Rectal smooth muscle tissue (tissue), 1 donor: ENCODE data around the gene RAB5A.
"Not testable (repeated sequence)": the region's sequence is repeated elsewhere in the genome, so short reads cannot be mapped to it uniquely, and the experiment has no call there.

Experiments
- H3K27ac ChIP-seq: one replicate; pipeline ENCODE4 v1.7.0; 2013; ENCODE audit warnings: low read depth, low read length, inconsistent platforms
- H3K27me3 ChIP-seq: one replicate; pipeline ENCODE4 v1.7.0; 2013; ENCODE audit warnings: low read length; ENCODE audit not compliant: control insufficient read depth, insufficient read depth
- H3K36me3 ChIP-seq: one replicate; pipeline ENCODE4 v1.7.0; 2013; ENCODE audit warnings: low read length; ENCODE audit not compliant: control insufficient read depth, insufficient read depth
- H3K4me1 ChIP-seq: one replicate; pipeline ENCODE4 v1.7.0; 2013; ENCODE audit warnings: low read length; ENCODE audit not compliant: control insufficient read depth, insufficient read depth
- H3K4me3 ChIP-seq: one replicate; pipeline ENCODE4 v1.7.0; 2013; ENCODE audit warnings: low read length
- H3K9ac ChIP-seq: one replicate; pipeline ENCODE4 v1.7.0; 2013; ENCODE audit warnings: low read length

The RAB5A gene

GRCh38 chr3:19957354-19957753 lies 10.5 kb downstream of the RAB5A start:
- H3K27me3 ChIP-seq, H3K4me1 ChIP-seq, H3K9ac ChIP-seq, H3K4me3 ChIP-seq, H3K27ac ChIP-seq, H3K36me3 ChIP-seq: not testable (repeated sequence)

DNA sequence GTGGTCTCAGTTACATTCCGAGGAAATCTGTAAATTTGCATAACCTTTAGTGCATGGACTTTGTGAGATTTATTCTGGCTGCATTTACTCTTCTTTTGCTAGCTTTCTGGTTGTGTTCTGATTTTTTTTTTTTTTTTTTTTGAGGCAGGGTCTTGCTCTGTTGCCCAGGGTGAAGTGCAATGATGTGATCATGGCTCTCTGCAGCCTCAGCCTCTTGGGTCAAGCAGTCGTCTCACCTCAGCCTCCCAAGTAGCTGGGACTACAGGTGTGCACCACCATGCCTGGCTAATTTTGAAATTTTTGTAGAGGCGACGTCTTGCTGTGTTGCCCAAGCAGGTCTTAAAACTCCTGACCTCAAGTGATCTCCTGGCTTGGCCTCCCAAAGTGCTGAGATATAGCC lies 12.6 kb downstream of the RAB5A start:
- no peak overlapping the region for H3K4me3 ChIP-seq
- H3K36me3 ChIP-seq, result no peaks in the 10 kb centered on the region
- H3K9ac ChIP-seq, result no peak overlapping the region
- H3K27me3 ChIP-seq, result no peaks in the 10 kb centered on the region
- H3K27ac ChIP-seq, result no peak overlapping the region
- peaks cover 2% of the 10 kb centered on the region for H3K4me1 ChIP-seq

- Histone ChIP-seq H3K9ac (no peak overlapping the region), H3K36me3 (no peaks in the 10 kb centered on the region)
These were observed 13.8 kb downstream of the RAB5A start for GRCh38 chr3:19960696-19961095.

GRCh38 chr3:19961960-19962359 lies 15.1 kb downstream of the RAB5A start:
- H3K4me3 ChIP-seq, result no peak overlapping the region
- no peak overlapping the region for H3K27ac ChIP-seq
- H3K4me1 ChIP-seq, result no peaks in the 10 kb centered on the region
- H3K9ac ChIP-seq, result no peak overlapping the region
- no peaks in the 10 kb centered on the region for H3K27me3 ChIP-seq
- no peaks in the 10 kb centered on the region for H3K36me3 ChIP-seq

More at GRCh38 chr3:19960696-19961095, 13.8 kb downstream of the RAB5A start:
- no peaks in the 10 kb centered on the region for H3K27me3 ChIP-seq
- no peak overlapping the region for H3K27ac ChIP-seq
- peaks cover 2% of the 10 kb centered on the region for H3K4me1 ChIP-seq
- no peak overlapping the region for H3K4me3 ChIP-seq

GRCh38 chr3:19967208-19967607 lies 20.3 kb downstream of the RAB5A start:
- Histone ChIP-seq H3K4me3 (no peak overlapping the region), H3K9ac (no peak overlapping the region), H3K27ac (no peak overlapping the region), H3K4me1 (no peaks in the 10 kb centered on the region), H3K27me3 (no peaks in the 10 kb centered on the region), H3K36me3 (no peaks in the 10 kb centered on the region)

DNA sequence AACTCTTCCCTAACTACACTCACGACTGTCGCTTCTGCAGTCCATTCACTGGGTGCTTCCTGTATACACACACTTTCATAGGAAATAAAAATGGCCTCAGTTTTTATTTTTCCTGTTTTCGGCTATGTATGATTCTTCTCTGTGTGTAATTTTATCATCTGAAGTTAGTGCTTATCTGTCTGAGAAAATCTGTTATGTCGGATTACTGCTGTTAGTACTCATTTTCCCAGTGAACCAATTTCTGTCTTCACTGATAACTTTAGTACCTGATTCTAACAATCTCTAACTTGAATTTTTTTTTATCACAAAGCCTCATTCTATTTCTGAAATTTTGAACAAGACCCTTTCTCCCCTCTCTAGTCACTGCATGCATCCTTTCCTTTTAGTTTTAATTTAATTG lies 20.9 kb downstream of the RAB5A start:
- Histone ChIP-seq H3K4me3 (no peak overlapping the region), H3K36me3 (no peaks in the 10 kb centered on the region), H3K9ac (no peak overlapping the region), H3K4me1 (no peaks in the 10 kb centered on the region), H3K27me3 (no peaks in the 10 kb centered on the region), H3K27ac (no peak overlapping the region)

- no peak overlapping the region for H3K4me3 ChIP-seq
- no peaks in the 10 kb centered on the region for H3K4me1 ChIP-seq
- H3K9ac ChIP-seq, result no peak overlapping the region
- no peaks in the 10 kb centered on the region for H3K27me3 ChIP-seq
- H3K27ac ChIP-seq, result no peak overlapping the region
- H3K36me3 ChIP-seq, result peaks cover 4% of the 10 kb centered on the region
These were observed 23.4 kb downstream of the RAB5A start for GRCh38 chr3:19970327-19970726.

DNA sequence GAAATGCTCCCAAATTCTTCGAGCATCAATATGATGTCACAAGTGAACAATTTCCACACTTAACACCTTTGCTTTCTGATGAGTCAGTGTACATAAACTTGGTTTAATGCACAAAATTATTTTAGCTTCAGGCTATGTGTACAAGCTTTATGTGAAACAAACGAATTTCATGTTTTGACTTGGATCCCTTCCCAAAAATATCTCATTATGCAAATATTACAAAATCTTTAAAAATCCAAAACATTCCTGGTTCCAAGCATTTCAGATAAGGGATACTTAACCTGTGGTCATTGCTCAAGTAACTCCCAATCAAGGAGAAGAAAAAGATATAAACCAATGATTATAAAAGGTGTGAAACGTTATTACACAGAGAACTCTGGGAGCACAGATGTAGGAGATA lies 25.2 kb downstream of the RAB5A start:
- Histone ChIP-seq H3K4me3 (no peak overlapping the region), H3K9ac (no peak overlapping the region), H3K27me3 (no peaks in the 10 kb centered on the region), H3K4me1 (no peaks in the 10 kb centered on the region), H3K27ac (no peak overlapping the region), H3K36me3 (peaks cover 8% of the 10 kb centered on the region)

GRCh38 chr3:19988904-19989303 lies 42.0 kb downstream of the RAB5A start:
- not testable (repeated sequence) for H3K27ac ChIP-seq, H3K9ac ChIP-seq, H3K4me3 ChIP-seq, H3K36me3 ChIP-seq, H3K27me3 ChIP-seq, H3K4me1 ChIP-seq

- H3K27me3 ChIP-seq, result no peaks in the 10 kb centered on the region
- H3K9ac ChIP-seq, result no peak overlapping the region
- H3K4me1 ChIP-seq, result no peaks in the 10 kb centered on the region
- H3K36me3 ChIP-seq, result no peaks in the 10 kb centered on the region
- no peak overlapping the region for H3K4me3 ChIP-seq
- H3K27ac ChIP-seq, result no peak overlapping the region
These were observed 47.9 kb downstream of the RAB5A start for GRCh38 chr3:19994796-19995195.

DNA sequence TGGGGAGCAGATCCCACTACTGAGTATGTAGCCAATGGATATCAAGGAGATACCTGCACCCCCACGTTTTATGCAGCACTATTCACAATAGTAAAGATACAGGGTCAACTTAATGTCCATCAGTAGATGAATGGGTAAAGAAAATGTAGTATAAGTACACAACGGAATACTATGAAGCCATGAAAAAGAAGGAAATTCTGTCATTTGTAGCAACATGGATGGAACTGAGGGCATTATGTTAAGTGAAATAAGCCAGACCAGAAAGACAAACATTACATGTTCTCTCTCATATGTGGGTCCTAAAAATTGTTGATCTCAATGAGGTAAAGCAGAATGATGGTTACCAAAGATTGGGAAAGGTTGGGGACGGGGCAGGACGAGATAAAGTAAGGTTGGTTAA lies 50.6 kb downstream of the RAB5A start:
- H3K4me1 ChIP-seq, result no peaks in the 10 kb centered on the region

DNA sequence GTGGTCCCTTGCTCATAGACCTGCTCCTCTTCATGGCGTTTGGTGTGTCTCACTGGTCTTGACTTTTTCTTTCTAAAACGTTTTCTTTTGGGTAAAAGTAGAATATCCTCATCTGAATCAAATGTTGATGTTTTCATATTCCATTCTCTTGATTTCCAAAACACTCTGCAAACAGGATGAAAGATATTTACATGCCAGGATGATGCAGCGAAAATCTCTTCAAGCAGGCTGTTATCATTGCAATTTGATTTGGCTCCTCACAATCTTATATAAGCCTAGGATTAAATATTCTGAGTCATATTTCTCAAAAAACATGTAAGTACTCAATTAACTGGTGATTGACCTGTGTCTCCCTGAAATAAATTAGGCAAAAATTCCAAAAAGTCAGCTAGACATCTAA lies 55.0 kb downstream of the RAB5A start:
- Histone ChIP-seq H3K36me3 (no peaks in the 10 kb centered on the region), H3K4me1 (no peaks in the 10 kb centered on the region), H3K9ac (no peak overlapping the region), H3K4me3 (no peak overlapping the region), H3K27me3 (no peaks in the 10 kb centered on the region), H3K27ac (no peak overlapping the region)

More for the DNA sequence above, 50.6 kb downstream of the RAB5A start:
- no peaks in the 10 kb centered on the region for H3K27me3 ChIP-seq
- H3K4me3 ChIP-seq, result no peak overlapping the region
- H3K27ac ChIP-seq, result no peak overlapping the region
- H3K9ac ChIP-seq, result no peak overlapping the region
- no peaks in the 10 kb centered on the region for H3K36me3 ChIP-seq

DNA sequence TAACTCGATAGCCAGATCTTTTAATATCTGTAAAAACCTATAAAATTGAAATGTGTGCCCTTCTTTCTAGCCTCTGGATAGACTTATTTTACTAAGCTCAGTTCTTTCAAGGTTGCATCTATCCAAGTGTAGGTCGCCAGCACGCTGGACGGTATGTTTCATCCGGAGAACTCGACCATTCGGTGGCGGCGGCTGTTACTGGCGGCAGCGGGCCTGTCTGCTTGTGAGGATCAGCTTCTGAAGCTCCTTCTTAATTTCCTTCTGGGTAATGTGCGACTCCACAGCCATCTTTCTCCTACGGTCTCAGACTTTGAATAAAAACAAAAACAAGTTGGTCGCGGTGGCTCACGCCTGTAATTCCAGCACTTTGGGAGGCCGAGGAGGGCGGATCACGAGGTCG lies 61.1 kb downstream of the RAB5A start:
- Histone ChIP-seq H3K27ac (no peak overlapping the region), H3K4me1 (no peaks in the 10 kb centered on the region), H3K36me3 (no peaks in the 10 kb centered on the region), H3K27me3 (no peaks in the 10 kb centered on the region), H3K4me3 (no peak overlapping the region), H3K9ac (no peak overlapping the region)
